ENCODE data around the gene ASIP. TPM values are rescaled to one million over a fixed set of nuclear protein-coding genes. Genes with fewer than 3 reads are reported as not detected.

Gene ASIP
- polyA plus RNA-seq, 1 donor (not counting 4 experiments of a cell fraction or from before 2014, with no cell fraction given), result not detected

DNA sequence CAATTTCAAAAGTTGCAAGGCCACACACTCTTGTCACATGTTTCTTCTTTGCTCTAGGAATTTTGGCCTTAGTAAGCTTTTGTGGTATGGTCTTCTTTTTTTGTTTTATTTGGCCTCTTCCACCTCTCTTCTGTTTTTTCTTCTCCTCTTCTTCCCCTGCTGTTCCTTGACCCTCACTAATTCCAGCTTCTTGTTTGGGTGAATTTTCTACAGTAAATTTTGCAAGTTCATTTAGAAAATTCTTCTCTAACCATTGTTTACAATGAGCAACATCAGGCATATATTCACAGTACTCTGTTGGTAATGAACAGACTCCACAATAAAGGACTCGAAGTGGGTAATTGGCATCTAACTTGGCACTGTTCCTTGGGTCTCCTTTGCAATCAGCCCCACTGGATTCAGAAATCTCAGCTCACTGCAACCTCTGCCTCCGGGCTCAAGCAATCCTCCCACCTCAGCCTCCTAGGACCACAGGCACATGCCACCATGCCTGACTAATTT, 5.0 kb downstream of the ASIP start:
- Histone ChIP-seq H3K9ac (ENCODE audit: control insufficient read depth, extremely low read depth, insufficient read depth, low read length) (no peak overlapping the region), H3K4me3 (ENCODE audit: control insufficient read depth in 2 of 3, extremely low read depth in 1 of 3, insufficient read depth in 2 of 3, low read depth in 1 of 3, low read length in 3 of 3) (no peak overlapping the region), H3K27ac (ENCODE audit: control insufficient read depth, insufficient read depth, low read length) (no peak overlapping the region), H3K4me2 (ENCODE audit: control insufficient read depth, extremely low read depth, insufficient read depth, low read depth, low read length) (no peak overlapping the region), H3K36me3 (ENCODE audit: control insufficient read depth in 2 of 2, extremely low read depth in 1 of 2, insufficient read depth in 2 of 2, low read length in 2 of 2) (no peaks in the 10 kb centered on the region), H3K27me3 (ENCODE audit: control insufficient read depth, extremely low read depth, insufficient read depth, low read length) (peaks cover 7% of the 10 kb centered on the region), H3K9me3 (ENCODE audit: control insufficient read depth, low read depth, low read length) (no peaks in the 10 kb centered on the region), H3K9me1 (ENCODE audit: control insufficient read depth, extremely low read depth, insufficient read depth, low read length) (no peaks in the 10 kb centered on the region), H4K20me1 (ENCODE audit: control insufficient read depth, extremely low read depth, insufficient read depth, low read length) (no peaks in the 10 kb centered on the region), H2AFZ (ENCODE audit: control insufficient read depth, low read length) (no peak overlapping the region), H3K79me2 (ENCODE audit: control insufficient read depth, insufficient read depth, low read length) (no peaks in the 10 kb centered on the region), H3K4me1 (ENCODE audit: control insufficient read depth, extremely low read depth, insufficient read depth, low read length) (no peaks in the 10 kb centered on the region)
- TF ChIP-seq, protein P1, sequence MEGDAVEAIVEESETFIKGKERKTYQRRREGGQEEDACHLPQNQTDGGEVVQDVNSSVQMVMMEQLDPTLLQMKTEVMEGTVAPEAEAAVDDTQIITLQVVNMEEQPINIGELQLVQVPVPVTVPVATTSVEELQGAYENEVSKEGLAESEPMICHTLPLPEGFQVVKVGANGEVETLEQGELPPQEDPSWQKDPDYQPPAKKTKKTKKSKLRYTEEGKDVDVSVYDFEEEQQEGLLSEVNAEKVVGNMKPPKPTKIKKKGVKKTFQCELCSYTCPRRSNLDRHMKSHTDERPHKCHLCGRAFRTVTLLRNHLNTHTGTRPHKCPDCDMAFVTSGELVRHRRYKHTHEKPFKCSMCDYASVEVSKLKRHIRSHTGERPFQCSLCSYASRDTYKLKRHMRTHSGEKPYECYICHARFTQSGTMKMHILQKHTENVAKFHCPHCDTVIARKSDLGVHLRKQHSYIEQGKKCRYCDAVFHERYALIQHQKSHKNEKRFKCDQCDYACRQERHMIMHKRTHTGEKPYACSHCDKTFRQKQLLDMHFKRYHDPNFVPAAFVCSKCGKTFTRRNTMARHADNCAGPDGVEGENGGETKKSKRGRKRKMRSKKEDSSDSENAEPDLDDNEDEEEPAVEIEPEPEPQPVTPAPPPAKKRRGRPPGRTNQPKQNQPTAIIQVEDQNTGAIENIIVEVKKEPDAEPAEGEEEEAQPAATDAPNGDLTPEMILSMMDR (optimal IDR thresholded peaks at IDR 0.05 in 1 of 3, IDR thresholded peaks at IDR 0.05 in 1 of 3, conservative IDR thresholded peaks at IDR 0.05 in 1 of 3; ENCODE audit: extremely low read depth in 1 of 3, insufficient read depth in 2 of 3, low read length in 3 of 3), result no peak
- no peak for TF ChIP-seq EZH2 (IDR thresholded peaks at IDR 0.05; ENCODE audit: low read length)
- DNase-seq (ENCODE audit: low read depth, low spot score), result no peak
- dilution Hi-C loops (cut with MboI; ENCODE audit: extremely low pct_ligation_motif_present, low sequenced_read_pairs), result no loop called here
- FAIRE-seq, result no peak

DNA sequence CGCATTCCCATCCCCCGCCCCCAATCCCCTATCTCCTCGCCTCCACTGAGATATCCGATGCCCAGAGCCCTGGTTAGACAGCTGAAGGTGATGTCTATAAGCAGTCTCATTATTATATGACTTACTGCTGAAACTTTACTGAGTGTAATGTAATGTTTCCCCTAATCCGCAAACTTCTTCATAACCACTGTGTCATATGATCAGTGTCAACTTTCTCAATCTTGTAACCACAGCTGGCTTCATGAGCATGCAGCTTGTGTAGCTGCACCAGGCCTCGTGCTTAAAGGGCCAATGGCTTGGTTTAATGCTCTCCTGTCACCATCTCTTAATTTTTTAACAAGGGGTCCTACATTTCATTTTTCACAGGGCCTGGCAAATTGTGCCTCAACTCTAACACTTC, 8.1 kb downstream of the ASIP start:
- H4K20me1 ChIP-seq (ENCODE audit: control insufficient read depth, extremely low read depth, insufficient read depth, low read length), result no peaks in the 10 kb centered on the region
- dilution Hi-C loops (cut with MboI; ENCODE audit: extremely low pct_ligation_motif_present, low sequenced_read_pairs), result no loop called here
- DNase-seq (ENCODE audit: low read depth, low spot score) (no peak), FAIRE-seq (no peak)
- no peak overlapping the region for H3K4me2 ChIP-seq (ENCODE audit: control insufficient read depth, extremely low read depth, insufficient read depth, low read depth, low read length)
- H3K4me3 ChIP-seq (ENCODE audit: control insufficient read depth in 2 of 3, extremely low read depth in 1 of 3, insufficient read depth in 2 of 3, low read depth in 1 of 3, low read length in 3 of 3), result no peak overlapping the region
- H3K27me3 ChIP-seq (ENCODE audit: control insufficient read depth, extremely low read depth, insufficient read depth, low read length), result no peaks in the 10 kb centered on the region
- no peak overlapping the region for H3K9ac ChIP-seq (ENCODE audit: control insufficient read depth, extremely low read depth, insufficient read depth, low read length)
- H3K9me3 ChIP-seq (ENCODE audit: control insufficient read depth, low read depth, low read length), result no peaks in the 10 kb centered on the region
- TF ChIP-seq EZH2 (IDR thresholded peaks at IDR 0.05; ENCODE audit: low read length), result no peak
- TF ChIP-seq, protein P1 (optimal IDR thresholded peaks at IDR 0.05 in 1 of 3, IDR thresholded peaks at IDR 0.05 in 1 of 3, conservative IDR thresholded peaks at IDR 0.05 in 1 of 3; ENCODE audit: extremely low read depth in 1 of 3, insufficient read depth in 2 of 3, low read length in 3 of 3), result no peak
- H3K4me1 ChIP-seq (ENCODE audit: control insufficient read depth, extremely low read depth, insufficient read depth, low read length), result no peaks in the 10 kb centered on the region
- H3K9me1 ChIP-seq (ENCODE audit: control insufficient read depth, extremely low read depth, insufficient read depth, low read length), result no peaks in the 10 kb centered on the region
- H3K27ac ChIP-seq (ENCODE audit: control insufficient read depth, insufficient read depth, low read length), result no peak overlapping the region
- H3K79me2 ChIP-seq (ENCODE audit: control insufficient read depth, insufficient read depth, low read length), result no peaks in the 10 kb centered on the region
- no peaks in the 10 kb centered on the region for H3K36me3 ChIP-seq (ENCODE audit: control insufficient read depth in 2 of 2, extremely low read depth in 1 of 2, insufficient read depth in 2 of 2, low read length in 2 of 2)
- H2AFZ ChIP-seq (ENCODE audit: control insufficient read depth, low read length), result no peak overlapping the region

Data from keratinocyte (primary cell).